Activated CD4-positive, alpha-beta T cell treated with anti-CD3 and anti-CD28 coated beads for 24 hours (primary cell): Measurements from ENCODE around the gene CAMKK1.

Experiments used
- DNase-seq, 2 donors: peaks; one replicate each; pipeline ENCODE4 v3.0.0-alpha.2; 2020; ENCODE audit warnings: low read depth in 2 of 2

Gene CAMKK1

DNA sequence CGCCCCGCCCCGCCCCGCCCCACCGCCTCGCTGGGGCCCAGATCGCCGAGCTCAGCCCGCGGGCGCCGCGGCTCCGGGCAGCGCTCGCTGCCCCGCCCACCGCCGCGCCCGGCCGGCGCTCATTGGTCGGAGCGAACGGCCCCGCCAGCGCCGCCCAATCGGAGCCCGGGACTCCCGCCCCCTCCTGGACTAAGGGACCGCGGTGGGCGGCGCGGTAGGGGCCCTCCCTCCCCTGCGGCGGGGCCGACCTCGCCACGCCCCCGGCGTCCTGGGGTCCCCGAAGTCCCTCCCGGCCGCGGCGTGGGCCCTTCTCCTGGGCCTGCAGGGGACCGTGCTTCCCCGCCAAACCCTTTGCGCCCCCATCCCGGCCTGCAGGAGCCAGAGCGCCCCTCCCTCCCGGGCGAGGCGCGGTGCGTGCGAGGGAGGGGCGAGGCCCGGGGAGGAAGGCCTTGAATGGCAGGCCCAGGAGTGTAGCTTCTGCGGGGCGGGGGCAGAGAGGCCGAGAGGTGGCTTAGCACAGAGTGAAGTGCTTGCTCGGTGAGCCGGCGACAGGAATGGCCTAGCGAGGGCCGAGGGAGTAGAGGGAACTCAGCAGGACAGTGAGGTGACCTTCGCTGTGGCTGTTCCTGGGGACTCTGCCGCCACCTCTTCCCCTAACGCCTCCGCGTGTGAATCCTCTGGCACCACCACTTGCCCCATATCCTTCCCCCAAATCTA is at the start of gene CAMKK1:
CAMKK1 (minus strand) TSS at position 51 of the 717 bp plus-strand sequence. CDS start 7,366 bp downstream, outside the sequence.
- DNase-seq = peak; percentile 81 to 84

- DNase-seq = no peak
Observed at GRCh38 chr17:3940965-3941698, 48.3 kb upstream of the CAMKK1 start.

DNA sequence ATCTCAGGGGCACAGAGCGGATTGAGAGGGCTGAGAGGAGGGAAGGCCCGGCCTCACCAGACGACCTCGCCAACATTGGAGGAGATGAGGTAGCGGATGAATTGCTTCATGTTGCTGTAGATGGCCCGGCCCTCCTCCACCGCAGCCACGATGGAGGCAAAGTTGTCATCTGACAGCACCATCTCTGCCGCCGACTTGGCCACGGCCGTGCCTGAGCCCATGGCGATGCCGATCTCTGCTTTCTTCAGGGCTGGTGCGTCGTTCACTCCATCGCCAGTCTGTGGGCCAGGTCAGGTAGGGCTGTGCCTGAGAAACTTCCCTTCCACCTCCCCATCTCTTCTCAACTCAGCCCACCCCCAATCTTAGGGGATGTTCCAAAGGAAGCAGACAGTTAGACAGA is 44.5 kb upstream of the CAMKK1 start:
- DNase-seq = no peak

GRCh38 chr17:3935825-3936355 is 43.0 kb upstream of the CAMKK1 start:
- no peak for DNase-seq

GRCh38 chr17:3935140-3935542 is 42.3 kb upstream of the CAMKK1 start:
- DNase-seq = peak in 1 of 2 donors; percentile 18

DNA sequence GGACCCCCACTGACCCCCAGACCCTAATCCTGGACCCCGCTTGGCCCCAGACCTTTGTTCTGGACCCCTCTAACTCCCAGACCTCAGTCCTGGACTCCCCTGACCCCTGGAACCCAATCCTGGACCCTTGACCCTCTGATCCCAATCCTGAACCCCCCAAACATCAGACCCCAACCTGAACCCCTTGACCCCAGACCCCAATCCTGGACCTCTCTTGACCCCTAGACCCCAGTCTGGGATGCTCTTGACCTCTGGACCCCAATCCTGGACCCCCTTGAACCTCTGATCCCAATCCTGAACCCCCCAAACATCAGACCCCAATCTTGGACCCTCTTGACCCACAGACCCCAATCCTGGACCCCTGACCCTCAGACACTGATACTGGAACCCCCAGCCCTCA is 36.9 kb upstream of the CAMKK1 start:
- no peak for DNase-seq

DNA sequence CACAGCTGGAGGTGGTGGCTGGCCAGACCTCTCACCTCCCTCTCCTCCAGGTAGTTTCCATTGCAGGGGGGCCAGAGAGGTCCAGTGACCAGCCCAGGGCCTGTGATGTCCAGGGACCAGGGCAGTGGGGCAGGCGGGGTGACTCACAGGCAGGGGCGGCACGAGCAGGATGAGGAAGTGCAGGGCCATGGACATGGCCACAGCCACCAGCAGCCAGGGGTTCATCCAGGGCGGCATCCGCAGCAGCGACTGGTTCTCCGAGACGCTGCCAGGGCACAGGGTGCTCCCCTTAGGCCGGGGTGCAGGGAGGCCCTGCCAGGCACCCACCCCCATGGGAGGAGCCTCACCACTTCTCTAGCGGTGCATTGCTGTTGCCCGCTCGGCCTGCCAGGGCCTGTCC is 36.3 kb upstream of the CAMKK1 start:
- DNase-seq = no peak

GRCh38 chr17:3928406-3928805 is 35.6 kb upstream of the CAMKK1 start:
- DNase-seq = no peak

DNA sequence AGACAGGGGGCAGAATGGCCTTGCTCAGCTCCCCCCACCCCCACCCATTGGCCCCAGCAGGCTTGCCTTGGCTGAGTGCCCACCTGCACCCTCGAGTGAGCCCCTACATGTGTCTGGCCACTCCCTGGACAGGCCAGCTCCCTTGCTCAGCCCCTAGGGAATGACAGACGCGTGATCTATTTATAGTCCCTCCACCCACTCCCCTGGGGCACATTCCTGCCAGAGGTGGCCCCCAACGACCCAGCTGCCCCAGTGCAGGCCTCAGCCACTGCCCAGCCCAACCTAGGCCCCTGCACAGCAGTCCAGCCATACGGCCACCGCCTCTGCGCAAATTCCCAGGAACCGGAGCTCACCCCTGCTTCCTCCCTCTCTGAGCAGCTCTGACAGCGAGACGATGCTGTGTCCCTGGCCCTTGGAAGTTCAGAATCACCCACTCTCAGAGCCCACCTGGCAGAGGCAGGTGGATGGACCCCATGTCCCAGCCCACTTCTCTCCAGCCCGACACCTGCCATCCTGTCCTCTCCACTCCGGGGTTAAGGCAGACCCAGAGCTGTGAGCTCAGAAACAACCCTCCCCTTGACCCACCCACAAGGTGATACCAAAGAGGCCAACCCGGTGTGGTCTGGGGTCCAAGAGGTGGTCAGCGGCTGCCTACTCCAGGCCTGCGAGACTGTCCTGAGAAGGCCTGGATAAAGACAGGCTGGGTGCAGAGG is 34.9 kb upstream of the CAMKK1 start:
- DNase-seq = no peak

GRCh38 chr17:3926860-3927627 is 34.2 kb upstream of the CAMKK1 start:
- no peak for DNase-seq

GRCh38 chr17:3925684-3926485 is 33.0 kb upstream of the CAMKK1 start:
- no peak for DNase-seq

DNA sequence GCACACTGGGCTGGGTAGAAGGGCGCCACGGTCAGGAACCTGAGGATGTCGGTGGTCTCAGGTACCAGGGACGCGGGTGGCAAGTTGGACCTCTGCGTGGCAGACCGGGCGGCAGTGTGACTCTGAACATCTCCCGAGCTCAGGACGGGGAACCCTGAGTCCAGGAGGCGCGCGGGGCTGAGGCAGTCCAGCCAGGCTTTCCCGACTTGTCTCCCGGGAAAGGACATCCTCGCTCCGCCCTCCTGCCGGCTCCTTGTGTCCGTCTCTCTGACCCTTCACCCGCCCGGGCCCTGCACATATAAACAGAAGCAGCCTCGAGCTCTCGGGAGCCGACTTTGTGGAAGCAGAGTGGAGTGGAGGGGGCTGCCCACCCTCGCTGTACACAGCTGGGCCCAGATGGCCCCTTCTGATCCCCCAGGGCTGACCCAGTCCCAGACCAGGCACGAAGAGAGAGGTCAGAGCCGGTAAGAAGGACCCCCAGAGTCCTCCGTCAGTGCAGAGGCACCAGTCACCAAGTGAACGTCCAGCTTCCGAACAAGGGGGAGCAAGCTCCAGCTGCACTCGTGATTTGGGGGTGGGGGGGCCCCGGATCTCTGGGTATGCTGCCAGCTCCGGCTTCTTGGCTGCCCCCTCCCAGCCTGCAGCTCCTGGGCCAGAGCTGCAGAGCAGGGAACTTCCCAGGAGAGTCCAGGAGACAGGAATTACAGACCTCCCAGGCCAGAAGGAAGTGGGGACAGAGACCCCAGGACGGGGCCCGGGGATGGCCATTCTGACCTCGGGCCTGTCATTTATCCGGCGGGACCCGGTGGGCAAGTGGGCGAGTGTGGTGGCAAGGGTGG is 31.9 kb upstream of the CAMKK1 start:
- DNase-seq = no peak

- no peak for DNase-seq
Observed at GRCh38 chr17:3923466-3924190, 30.8 kb upstream of the CAMKK1 start.

- DNase-seq = no peak
Observed at GRCh38 chr17:3922765-3923164, 29.9 kb upstream of the CAMKK1 start.

DNA sequence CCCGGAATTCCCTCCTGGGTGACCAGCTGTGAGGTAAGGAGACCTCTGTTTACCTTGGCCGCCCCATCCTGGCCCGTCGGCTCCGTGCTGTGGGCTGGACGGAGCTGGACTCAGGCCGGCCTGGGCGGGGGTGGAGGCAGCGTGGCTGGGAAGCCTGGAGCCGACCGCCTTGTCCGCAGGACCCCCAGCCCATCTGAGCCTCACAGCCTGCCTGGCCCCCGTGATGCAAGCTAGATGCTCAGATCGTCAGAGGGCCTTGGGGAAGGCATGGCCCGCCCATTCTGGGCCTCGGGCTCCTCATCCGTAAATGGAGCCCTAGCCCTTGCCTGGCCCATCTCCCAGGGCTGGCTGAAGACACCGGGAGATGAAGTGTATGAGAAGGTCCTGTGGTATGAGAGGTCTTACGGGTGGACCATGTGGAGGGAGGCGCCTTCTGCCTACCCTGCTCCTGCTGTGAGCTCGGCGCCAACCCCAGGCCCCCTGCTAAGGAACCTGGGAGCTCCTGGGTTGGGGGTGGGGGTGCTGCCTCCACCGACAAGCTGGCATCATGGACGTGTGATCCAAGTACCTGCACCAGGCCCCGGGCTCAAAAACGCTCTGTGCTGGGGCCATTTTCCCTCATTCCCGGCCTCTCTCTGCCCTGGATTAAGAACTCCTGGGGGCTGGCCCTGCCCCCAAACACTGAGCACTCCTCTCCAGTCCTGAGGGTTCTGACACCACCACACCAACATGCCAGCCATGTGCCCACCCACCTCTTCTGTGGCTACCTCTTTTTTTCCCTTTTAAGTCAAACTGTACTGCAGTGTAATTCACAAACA is 28.9 kb upstream of the CAMKK1 start:
- no peak for DNase-seq

GRCh38 chr17:3921006-3921405 is 28.2 kb upstream of the CAMKK1 start:
- DNase-seq = no peak

GRCh38 chr17:3919123-3919624 is 26.3 kb upstream of the CAMKK1 start:
- DNase-seq = no peak
